Measurements from ENCODE around the gene GADD45GIP1.
A peak's percentile ranks its signal among the peaks of the same experiment; 100 is the strongest.
"Not testable (repeated sequence)": the region's sequence is repeated elsewhere in the genome, so short reads cannot be mapped to it uniquely, and the experiment has no call there.

Gene GADD45GIP1

GRCh38 chr19:12938779-12939601 is 18.0 kb downstream of the GADD45GIP1 start:
- DNase-seq, result peak; percentile 53

- peak; percentile 100 for DNase-seq
These were observed 18.9 kb downstream of the GADD45GIP1 start, which contains the start of gene CALR for GRCh38 chr19:12937927-12938778. Gene CALR, plus strand, starts transcription at chr19:12938609. Its CDS starts 71 bp downstream, at chr19:12938680.

- DNase-seq, result peak; percentile 71
These were observed 19.7 kb downstream of the GADD45GIP1 start for GRCh38 chr19:12937093-12937926.

GRCh38 chr19:12936582-12936981 is 20.4 kb downstream of the GADD45GIP1 start:
- no peak for DNase-seq

GRCh38 chr19:12935071-12935470 is 22.0 kb downstream of the GADD45GIP1 start:
- no peak for DNase-seq

GRCh38 chr19:12933287-12934072 is 23.5 kb downstream of the GADD45GIP1 start, which contains the start of gene FARSA:
Gene FARSA, minus strand, starts transcription at chr19:12933711. Its CDS starts 15 bp downstream, at chr19:12933696.
- peak; percentile 96 for DNase-seq

- no peak for DNase-seq
These were observed 24.4 kb downstream of the GADD45GIP1 start for GRCh38 chr19:12932392-12933286.

GRCh38 chr19:12930002-12930645 is 26.9 kb downstream of the GADD45GIP1 start:
- no peak for DNase-seq

- DNase-seq, result no peak
These were observed 32.3 kb downstream of the GADD45GIP1 start for GRCh38 chr19:12924621-12925310.

GRCh38 chr19:12922959-12923358 is 34.1 kb downstream of the GADD45GIP1 start:
- DNase-seq, result no peak

GRCh38 chr19:12921047-12921446 is 36.0 kb downstream of the GADD45GIP1 start:
- no peak for DNase-seq

GRCh38 chr19:12918253-12918652 is 38.8 kb downstream of the GADD45GIP1 start:
- no peak for DNase-seq

GRCh38 chr19:12915860-12916259 is 41.2 kb downstream of the GADD45GIP1 start:
- DNase-seq, result not testable (repeated sequence)

GRCh38 chr19:12913851-12914690 is 43.0 kb downstream of the GADD45GIP1 start:
- DNase-seq, result no peak

- DNase-seq, result peak; percentile 85
These were observed 43.9 kb downstream of the GADD45GIP1 start for GRCh38 chr19:12913011-12913561.

- DNase-seq, result no peak
These were observed 44.5 kb downstream of the GADD45GIP1 start for GRCh38 chr19:12912571-12912970.

GRCh38 chr19:12907166-12907565 is 49.9 kb downstream of the GADD45GIP1 start:
- DNase-seq, result no peak
